T47D (cell line): ENCODE measurements around the gene ZNG1A.
A peak's percentile ranks its signal among the peaks of the same experiment; 100 is the strongest.
"Not testable (repeated sequence)": the region's sequence is repeated elsewhere in the genome, so short reads cannot be mapped to it uniquely, and the experiment has no call there.

Source experiments
- DNase-seq, 2 experiments: peaks; one replicate each; pipeline versions ENCODE4 v3.0.0 to v3.0.0-alpha.2; 2011 to 2012; ENCODE audit warnings: low read depth in 1 of 2, low spot score in 1 of 2
- JUND ChIP-seq: IDR thresholded peaks from 2 replicates; pipeline ENCODE4 v1.6.1; 2012; ENCODE audit warnings: low read depth
- in situ Hi-C: cut with HindIII; loops from 2 replicates; pipeline ENCODE4 v1.10.0; 2016; ENCODE audit warnings: low sequenced_read_pairs, low pct_unique_long_range_greater_than_20kb

The ZNG1A gene

GRCh38 chr9:178970-179383 is at the start of gene ZNG1A:
TSS of gene ZNG1A (minus strand) at chr9:179056. CDS start at chr9:178969, 87 bp downstream.
- DNase-seq = peak; percentile 2 to 93
- in situ Hi-C loops = not testable (repeated sequence)

GRCh38 chr9:227860-228259 is 49.0 kb upstream of the ZNG1A start:
- no peak for DNase-seq
- in situ Hi-C loops = no loop called here
- TF ChIP-seq JUND = no peak

- no peak for TF ChIP-seq JUND
- no peak for DNase-seq
- in situ Hi-C loops = no loop called here
These were observed 46.0 kb upstream of the ZNG1A start for GRCh38 chr9:224582-225520.

- no peak for DNase-seq
- in situ Hi-C loops = no loop called here
- no peak for TF ChIP-seq JUND
These were observed 45.2 kb upstream of the ZNG1A start for GRCh38 chr9:224026-224425.

- in situ Hi-C loops = no loop called here
- no peak for DNase-seq
- TF ChIP-seq JUND = no peak
These were observed 44.3 kb upstream of the ZNG1A start for GRCh38 chr9:223152-223551.

GRCh38 chr9:221989-222776 is 43.3 kb upstream of the ZNG1A start:
- in situ Hi-C loops = no loop called here
- no peak for DNase-seq
- no peak for TF ChIP-seq JUND

- TF ChIP-seq JUND = no peak
- no peak for DNase-seq
- in situ Hi-C loops = no loop called here
These were observed 41.0 kb upstream of the ZNG1A start for GRCh38 chr9:219670-220365.

GRCh38 chr9:219036-219435 is 40.2 kb upstream of the ZNG1A start:
- in situ Hi-C loops = not testable (repeated sequence)

GRCh38 chr9:217950-218349 is 39.1 kb upstream of the ZNG1A start:
- no peak for DNase-seq
- no peak for TF ChIP-seq JUND
- in situ Hi-C loops = no loop called here

More at GRCh38 chr9:219036-219435, 40.2 kb upstream of the ZNG1A start:
- DNase-seq = not testable (repeated sequence)

- in situ Hi-C loops = no loop called here
- TF ChIP-seq JUND = no peak
- DNase-seq = no peak
These were observed 38.0 kb upstream of the ZNG1A start for GRCh38 chr9:216866-217265.

- TF ChIP-seq JUND = no peak
- no peak for DNase-seq
- in situ Hi-C loops = no loop called here
These were observed 36.8 kb upstream of the ZNG1A start for GRCh38 chr9:215631-216155.

GRCh38 chr9:214648-215493 is 36.0 kb upstream of the ZNG1A start, which contains the start of gene DOCK8:
TSS of gene DOCK8 (plus strand) at chr9:214865. CDS start at chr9:214977, 112 bp downstream.
- in situ Hi-C loops = no loop called here
- DNase-seq = peak; percentile 51 to 82
- no peak for TF ChIP-seq JUND
